NCI-H774 (cell line): Measurements from ENCODE around the gene FFAR1.
"Not testable (repeated sequence)": the region's sequence is repeated elsewhere in the genome, so short reads cannot be mapped to it uniquely, and the experiment has no call there.

Experiments
- DNase-seq: peaks from one replicate; lab custom pipeline; 2025; lab: John Stamatoyannopoulos, UW

The FFAR1 gene

DNA sequence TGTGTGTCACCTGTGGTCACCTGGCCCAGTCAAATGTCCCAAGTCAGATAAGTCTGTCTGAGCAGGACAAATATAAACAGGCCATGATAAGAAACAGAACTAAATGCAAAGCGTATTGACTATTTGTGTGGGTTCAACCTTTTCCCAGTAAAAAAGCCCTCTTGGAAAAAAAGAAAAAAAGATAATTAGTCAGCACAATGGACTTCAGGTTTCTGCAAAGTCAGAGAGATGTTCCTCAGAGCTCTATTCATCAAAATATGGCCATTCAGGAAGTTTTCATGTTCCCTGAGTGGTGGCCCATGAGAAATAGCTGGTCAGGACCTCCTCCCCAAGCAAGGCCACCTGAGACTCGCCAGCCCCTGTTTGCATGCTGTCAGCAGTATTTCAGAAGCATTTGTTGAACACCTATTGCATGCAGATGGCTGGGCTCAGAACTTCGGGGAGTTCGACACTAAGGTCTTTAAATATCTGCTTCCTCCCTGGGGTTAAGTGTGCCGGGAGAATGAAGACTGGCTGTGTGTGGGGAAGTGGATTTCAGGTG lies 13.2 kb downstream of the FFAR1 start:
- DNase-seq = no peak

DNA sequence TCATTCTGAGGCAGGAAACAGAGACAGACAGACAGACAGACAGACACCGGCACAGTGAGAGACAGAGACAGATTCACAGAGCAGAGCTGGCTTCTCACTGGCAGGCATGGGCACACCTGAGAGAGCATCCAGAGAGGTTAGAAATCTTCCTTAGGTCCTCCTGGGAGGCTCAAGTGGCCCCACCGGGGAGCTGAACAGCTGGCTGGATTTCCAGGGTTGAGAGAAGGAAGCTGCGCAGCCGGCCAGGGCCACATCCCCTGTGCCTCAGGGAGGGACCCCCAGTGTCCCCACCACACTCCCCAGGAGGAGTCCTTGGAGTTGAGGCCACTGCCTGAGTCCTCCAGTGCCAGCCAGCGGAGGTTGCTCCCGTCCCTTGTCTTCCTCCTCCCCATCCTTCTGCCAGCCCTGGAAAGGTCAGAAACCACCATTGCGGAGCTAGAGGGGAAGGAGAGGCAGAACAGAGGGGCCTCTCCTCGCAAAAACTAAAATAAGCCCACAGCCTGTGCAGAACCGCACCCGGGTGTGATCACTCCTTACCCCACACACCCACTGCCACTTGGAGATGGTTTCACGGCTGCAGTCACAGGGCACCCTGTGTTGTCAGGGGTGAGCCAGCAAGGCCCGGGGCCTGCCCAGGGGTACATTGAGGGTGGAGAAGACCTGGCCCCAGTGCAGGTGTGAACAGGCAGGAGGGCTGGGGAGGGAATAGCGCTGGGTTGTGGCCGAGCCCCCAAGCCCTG lies 14.7 kb downstream of the FFAR1 start:
- no peak for DNase-seq

DNA sequence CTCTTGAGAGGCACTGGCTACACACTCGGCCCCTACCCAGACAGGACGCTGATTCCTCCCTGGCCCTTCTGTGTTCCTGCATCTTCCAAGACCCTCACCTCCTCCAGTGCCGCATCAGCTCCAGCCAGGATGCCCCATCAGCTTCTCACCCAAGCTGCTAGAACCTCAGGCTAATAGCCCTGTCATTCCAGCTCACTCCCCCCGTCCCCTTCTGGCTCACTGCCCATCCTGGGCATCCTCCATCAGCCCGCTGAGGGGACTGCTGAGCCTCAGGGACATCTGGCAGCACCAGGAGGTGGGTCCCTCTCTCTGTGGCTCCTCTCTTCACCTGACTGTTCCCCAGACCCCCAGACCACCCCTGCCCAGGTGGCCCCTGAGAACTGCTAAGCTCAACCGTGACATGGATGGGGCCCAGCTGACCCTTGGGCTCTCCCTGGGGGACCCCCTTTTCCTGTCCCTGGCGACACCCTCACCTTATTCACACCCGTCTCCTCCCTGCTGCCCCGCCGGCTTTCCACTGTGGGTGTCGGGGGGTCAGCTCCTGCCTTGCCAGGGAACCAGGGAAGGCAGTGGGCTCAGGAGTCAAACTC lies 15.4 kb downstream of the FFAR1 start:
- no peak for DNase-seq

DNA sequence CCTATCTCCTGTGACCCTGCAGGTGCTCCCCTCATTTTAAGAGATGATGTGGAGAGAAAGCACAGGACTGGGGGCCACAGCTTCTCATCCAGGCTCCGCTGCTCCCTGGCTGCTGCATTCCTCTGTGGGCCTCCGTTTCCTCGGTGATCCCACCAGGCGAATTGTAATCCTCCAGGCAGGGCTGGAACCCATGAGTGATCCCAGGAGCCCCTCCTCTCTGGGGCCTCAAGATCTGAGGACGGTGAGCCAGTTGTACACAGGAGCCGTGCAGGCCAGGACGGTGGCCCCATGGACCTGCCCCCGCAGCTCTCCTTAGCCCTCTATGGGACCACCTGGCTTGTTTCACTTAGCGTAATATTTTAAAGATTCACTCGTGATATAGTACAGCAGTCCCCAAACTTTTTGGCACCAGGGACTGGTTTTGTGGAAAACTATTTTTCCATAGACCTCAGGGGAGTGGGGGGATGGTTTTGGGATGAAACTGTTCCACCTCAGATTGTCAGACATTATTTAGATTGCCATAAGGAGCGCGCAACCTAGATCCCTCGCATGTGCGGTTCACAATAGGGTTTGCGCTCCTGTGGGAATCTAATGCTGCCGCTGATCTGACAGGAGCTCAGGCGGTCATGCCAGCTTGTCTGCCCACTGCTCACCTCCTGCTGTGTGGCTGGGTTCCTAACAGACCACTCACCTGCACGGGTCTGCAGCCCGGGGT lies 16.2 kb downstream of the FFAR1 start:
- DNase-seq = no peak

DNA sequence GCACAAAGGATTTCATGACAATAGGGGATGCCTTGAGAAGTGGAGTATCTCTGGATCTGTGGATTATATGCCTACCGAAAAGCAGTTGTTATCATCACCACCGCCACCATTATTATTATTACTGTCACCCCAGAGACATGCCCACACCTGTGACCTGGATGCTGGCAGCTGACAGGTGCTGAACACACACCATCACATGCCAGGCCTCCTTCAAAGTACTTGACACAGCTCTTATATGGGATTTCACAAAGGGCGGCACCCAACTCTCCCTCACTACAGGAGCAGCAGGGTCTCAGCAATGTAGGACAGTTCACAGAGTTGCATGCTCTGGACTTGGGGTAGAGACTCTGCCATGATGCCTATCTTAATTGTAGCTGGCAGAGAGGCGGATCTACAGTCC lies 17.6 kb downstream of the FFAR1 start:
- no peak for DNase-seq

GRCh38 chr19:35368378-35368777 lies 20.7 kb downstream of the FFAR1 start:
- no peak for DNase-seq

GRCh38 chr19:35369522-35369921 lies 21.8 kb downstream of the FFAR1 start:
- no peak for DNase-seq

DNA sequence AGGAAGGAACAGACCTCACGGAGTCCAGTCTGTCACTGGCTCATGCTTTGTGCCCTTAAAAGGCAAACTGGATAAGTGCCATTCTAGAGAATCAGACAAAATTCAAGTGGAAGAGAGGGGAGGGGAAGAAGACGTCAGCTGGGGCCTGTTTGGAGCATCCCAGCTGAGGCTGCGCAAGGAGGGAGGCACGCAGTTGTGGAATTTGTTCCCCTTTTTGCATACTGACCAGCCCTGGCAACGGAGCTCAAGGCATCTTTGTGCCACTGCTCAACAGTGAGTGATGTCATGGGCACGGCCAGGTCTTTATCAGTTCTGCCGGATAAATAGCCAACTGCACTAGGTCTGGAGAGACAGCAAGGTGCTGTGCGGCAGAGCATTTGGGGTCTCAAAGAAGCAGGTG lies 23.0 kb downstream of the FFAR1 start, which contains the start of gene GPR42:
Gene GPR42 (plus strand): TSS at position 347 of the 400 bp plus-strand sequence. CDS start 292 bp downstream, outside the sequence.
- no peak for DNase-seq

GRCh38 chr19:35373492-35373891 lies 25.8 kb downstream of the FFAR1 start:
- no peak for DNase-seq

GRCh38 chr19:35374031-35374430 lies 26.3 kb downstream of the FFAR1 start:
- DNase-seq = not testable (repeated sequence)

GRCh38 chr19:35375505-35376307 lies 28.0 kb downstream of the FFAR1 start:
- no peak for DNase-seq

DNA sequence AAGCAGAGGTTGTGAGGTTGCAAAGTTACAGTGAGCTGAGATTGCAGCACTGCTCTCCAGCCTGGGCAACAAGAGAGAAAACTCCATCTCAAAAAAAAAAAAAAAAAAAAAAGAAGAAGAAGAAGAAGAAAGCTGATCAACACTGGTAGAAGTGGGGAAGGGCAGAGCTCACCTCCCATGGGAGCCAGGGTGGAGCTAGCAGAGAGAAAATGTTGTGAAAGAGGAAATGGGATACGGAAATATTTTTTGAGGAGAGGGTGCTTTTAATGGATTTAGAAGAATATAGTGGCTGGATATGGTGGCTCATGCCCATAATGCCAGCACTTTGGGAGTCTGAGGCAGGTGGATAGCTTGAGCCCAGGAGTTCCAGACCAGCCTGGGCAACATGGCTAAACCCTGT lies 30.0 kb downstream of the FFAR1 start:
- no peak for DNase-seq

DNA sequence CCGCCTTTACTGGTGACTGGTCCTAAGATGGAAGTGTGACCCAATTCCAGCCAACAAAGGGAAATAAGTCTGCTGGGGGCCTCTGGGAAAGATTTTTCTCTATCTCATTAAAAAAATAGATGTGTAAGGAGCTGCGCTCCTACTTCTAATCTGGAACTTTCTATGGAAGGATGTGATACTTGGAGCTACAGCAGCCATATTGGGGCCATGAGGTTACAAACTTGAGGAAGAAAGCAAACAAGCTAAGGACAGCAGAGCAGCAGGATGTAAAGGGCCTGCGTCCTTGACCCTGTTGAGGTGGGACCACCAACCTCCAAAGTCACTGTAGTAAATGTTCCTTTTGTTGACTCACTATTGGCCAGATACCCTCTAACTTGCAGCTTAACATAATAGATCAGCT lies 30.7 kb downstream of the FFAR1 start:
- DNase-seq = no peak

- DNase-seq = not testable (repeated sequence)
These were observed 31.8 kb downstream of the FFAR1 start for GRCh38 chr19:35379545-35379944.

DNA sequence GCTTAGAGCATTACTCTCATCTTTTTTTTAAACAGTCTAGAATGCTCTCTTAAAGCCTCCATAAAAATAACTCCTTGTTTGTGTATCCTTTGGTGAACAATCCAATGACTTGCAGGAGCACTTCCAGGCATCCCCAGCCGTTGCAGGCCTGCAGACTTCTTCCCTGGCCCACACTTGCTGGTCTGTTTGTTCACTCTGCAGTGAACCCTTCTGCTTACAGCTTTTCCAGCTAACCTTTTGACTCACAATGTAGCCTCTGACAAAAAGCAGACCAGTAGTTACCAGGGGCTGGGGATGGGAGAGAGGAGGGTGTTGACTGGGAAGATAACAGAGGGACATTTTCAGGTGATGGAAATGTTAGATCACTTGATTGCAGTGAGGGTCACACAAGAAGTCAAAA lies 32.3 kb downstream of the FFAR1 start:
- no peak for DNase-seq

DNA sequence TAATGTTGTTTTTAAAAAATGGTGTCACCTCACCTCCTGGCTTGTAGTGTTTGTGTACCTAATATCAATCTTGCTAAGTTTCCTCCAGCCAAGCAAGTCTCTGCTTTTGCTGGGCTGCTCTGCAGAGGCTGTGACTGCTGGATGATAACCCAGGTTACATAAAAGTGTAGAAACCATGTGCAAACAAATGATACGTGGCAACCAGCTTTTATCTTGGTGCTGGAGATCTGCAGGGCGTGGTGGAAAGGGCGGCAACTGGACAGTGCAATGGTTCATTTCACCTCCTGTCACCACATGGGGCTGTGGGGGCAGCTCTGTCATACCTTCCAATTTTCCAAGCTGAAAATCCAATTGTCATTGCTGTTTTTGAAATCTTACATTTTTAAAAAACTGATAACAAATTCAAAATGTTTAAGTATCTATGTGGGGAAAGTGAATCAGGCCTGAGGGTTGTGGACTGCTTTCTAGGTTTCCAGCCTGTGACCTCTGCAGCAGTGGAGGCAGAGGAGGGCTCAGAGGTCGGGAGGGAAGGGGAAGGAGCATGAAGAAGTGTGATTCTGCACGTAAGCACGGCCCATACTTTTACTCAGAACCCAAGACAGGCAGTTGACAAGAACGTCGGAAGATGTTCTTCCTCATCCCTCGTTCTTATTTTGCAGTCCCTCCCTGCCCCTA lies 32.9 kb downstream of the FFAR1 start:
- no peak for DNase-seq

GRCh38 chr19:35381318-35381717 lies 33.6 kb downstream of the FFAR1 start:
- DNase-seq = no peak

DNA sequence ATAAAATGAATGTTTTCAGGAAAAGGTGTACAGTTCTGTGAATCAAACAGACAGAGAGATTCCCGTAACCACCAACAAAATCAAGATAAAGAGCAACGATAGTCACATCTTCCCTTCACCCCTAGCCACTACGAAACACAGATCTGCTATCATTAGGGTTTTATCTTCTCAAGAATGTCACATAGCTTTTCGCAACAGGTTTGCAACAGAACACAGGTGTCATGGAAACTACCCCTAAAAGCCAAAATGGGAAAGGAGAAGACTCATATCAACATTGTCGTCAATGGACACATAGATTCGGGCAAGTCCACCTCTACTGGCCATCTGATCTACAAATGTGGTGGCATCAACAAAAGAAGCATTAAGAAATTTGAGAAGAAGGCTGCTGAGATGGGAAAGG lies 34.2 kb downstream of the FFAR1 start:
- DNase-seq = no peak

GRCh38 chr19:35383536-35383935 lies 35.8 kb downstream of the FFAR1 start:
- DNase-seq = no peak

- DNase-seq = no peak
These were observed 40.8 kb downstream of the FFAR1 start for GRCh38 chr19:35388277-35389054.
